22Rv1 (cell line): ENCODE data around the gene PLOD2.

Source experiments
- H3K27ac ChIP-seq: fragments of 450-650 bp; 2 replicates; pipeline ENCODE4 v1.5.1; 2017
- CTCF ChIP-seq: fragments of 450-650 bp; IDR thresholded peaks from 2 replicates; pipeline ENCODE4 v1.5.1; 2017; ENCODE audit warnings: mild to moderate bottlenecking
- ZFX ChIP-seq: fragments of 450-650 bp; IDR thresholded peaks from 2 replicates; pipeline ENCODE4 v1.6.1; 2017; ENCODE audit warnings: antibody characterized with exemption, borderline replicate concordance

Gene PLOD2

GRCh38 chr3:146178006-146178689 lies 17.2 kb upstream of the PLOD2 start:
- no peak for TF ChIP-seq ZFX
- TF ChIP-seq CTCF: no peak
- H3K27ac ChIP-seq: no peak overlapping the region

- TF ChIP-seq CTCF (no peak), ZFX (no peak)
These were observed 16.5 kb upstream of the PLOD2 start for GRCh38 chr3:146177519-146177918.

GRCh38 chr3:146177072-146177471 lies 16.1 kb upstream of the PLOD2 start:
- no peak overlapping the region for H3K27ac ChIP-seq
- TF ChIP-seq ZFX (no peak), CTCF (no peak)

More at GRCh38 chr3:146177519-146177918, 16.5 kb upstream of the PLOD2 start:
- no peak overlapping the region for H3K27ac ChIP-seq

- TF ChIP-seq ZFX (no peak), CTCF (no peak)
These were observed 11.6 kb upstream of the PLOD2 start for GRCh38 chr3:146172586-146172985.

GRCh38 chr3:146170591-146170990 lies 9.6 kb upstream of the PLOD2 start:
- TF ChIP-seq CTCF (no peak), ZFX (no peak)
- H3K27ac ChIP-seq: no peak overlapping the region

More at GRCh38 chr3:146172586-146172985, 11.6 kb upstream of the PLOD2 start:
- H3K27ac ChIP-seq: no peak overlapping the region

- no peak overlapping the region for H3K27ac ChIP-seq
- no peak for TF ChIP-seq ZFX
- no peak for TF ChIP-seq CTCF
These were observed 8.9 kb upstream of the PLOD2 start for GRCh38 chr3:146169891-146170290.

GRCh38 chr3:146166826-146167225 lies 5.8 kb upstream of the PLOD2 start:
- TF ChIP-seq ZFX (no peak), CTCF (no peak)
- no peak overlapping the region for H3K27ac ChIP-seq
